Vagina (tissue), 2 donors: Measurements from ENCODE around the gene ZFX. TPM values are rescaled to one million over a fixed set of nuclear protein-coding genes. Genes with fewer than 3 reads are reported as not detected.

Experiments used
- DNase-seq, 2 donors: peaks; one replicate each; pipeline ENCODE4 v3.0.0-alpha.2; 2017; ENCODE audit errors: extremely low spot score in 2 of 2
- H3K27ac ChIP-seq: fragments of 200-600 bp; sonication (generic); one replicate; pipeline ENCODE4 v1.5.1; 2019
- H3K27me3 ChIP-seq: fragments of 200-600 bp; sonication (generic); one replicate; pipeline ENCODE4 v1.5.1; 2019
- H3K36me3 ChIP-seq, 2 donors: fragments of 200-600 bp; sonication (generic); one replicate each; pipeline ENCODE4 v1.5.1; 2017 to 2019
- H3K4me1 ChIP-seq: fragments of 200-600 bp; sonication (generic); one replicate; pipeline ENCODE4 v1.5.1; 2019
- H3K4me3 ChIP-seq, 2 donors: fragments of 200-600 bp; sonication (generic); 1 replicate in 1 of 2; 2 replicates in 1 of 2; pipeline ENCODE4 v1.5.1; 2016 to 2019
- H3K9me3 ChIP-seq: fragments of 200-600 bp; sonication (generic); one replicate; pipeline ENCODE4 v1.5.1; 2019
- POLR2A ChIP-seq, 2 donors: fragments of 450-650 bp; IDR thresholded peaks; one replicate each; pipeline ENCODE4 v1.6.1; 2017; ENCODE audit warnings: antibody characterized with exemption in 2 of 2, mild to moderate bottlenecking in 2 of 2, moderate library complexity in 2 of 2
- POLR2AphosphoS5 ChIP-seq, 2 donors: sonication (generic); formaldehyde crosslinking; IDR thresholded peaks; one replicate each; pipeline ENCODE4 v1.9.0; 2017; ENCODE audit warnings: antibody characterized with exemption in 2 of 2, mild to moderate bottlenecking in 2 of 2, low read depth in 1 of 2; ENCODE audit not compliant: insufficient read depth in 1 of 2
- intact Hi-C: fragments of 100-400 bp; cut with DNase I; formaldehyde crosslinking; loops from one replicate; pipeline ENCODE4 v1.15.1; 2023
- total RNA-seq: library from RNA; depleted of rRNA; stranded (reverse); fragments of >200 nt; gene quantifications from one replicate; pipeline ENCODE4 v1.2.3, GENCODE V29; 2016
- TF ChIP-seq, protein P1 (sequence below), 3 experiments: fragments of 450-650 bp in 2 of 3; fragments of 200-600 bp in 1 of 3; sonication (generic) in 1 of 3; IDR thresholded peaks; one replicate each; pipeline ENCODE4 v1.5.1; 2017 to 2019; ENCODE audit warnings: antibody characterized with exemption in 3 of 3, mild to moderate bottlenecking in 2 of 3, moderate library complexity in 2 of 3

Gene ZFX
- total RNA-seq, 1 donor from 2014 or later, result 62.4 TPM

GRCh38 chrX:24241822-24242648 is 92.5 kb downstream of the ZFX start:
- Histone ChIP-seq H3K27ac (no peak overlapping the region), H3K27me3 (no peaks in the 10 kb centered on the region), H3K4me3 (no peak overlapping the region), H3K4me1 (peaks cover 16% of the 10 kb centered on the region), H3K36me3 (no peaks in the 10 kb centered on the region), H3K9me3 (no peaks in the 10 kb centered on the region)
- DNase-seq, result no peak
- intact Hi-C loops, result no loop called here
- TF ChIP-seq POLR2AphosphoS5 (IDR thresholded peaks at IDR 0.05; ENCODE audit: insufficient read depth in 1 of 2, low read depth in 1 of 2) (no peak), POLR2A (IDR thresholded peaks at IDR 0.05) (no peak)
- TF ChIP-seq, protein P1, sequence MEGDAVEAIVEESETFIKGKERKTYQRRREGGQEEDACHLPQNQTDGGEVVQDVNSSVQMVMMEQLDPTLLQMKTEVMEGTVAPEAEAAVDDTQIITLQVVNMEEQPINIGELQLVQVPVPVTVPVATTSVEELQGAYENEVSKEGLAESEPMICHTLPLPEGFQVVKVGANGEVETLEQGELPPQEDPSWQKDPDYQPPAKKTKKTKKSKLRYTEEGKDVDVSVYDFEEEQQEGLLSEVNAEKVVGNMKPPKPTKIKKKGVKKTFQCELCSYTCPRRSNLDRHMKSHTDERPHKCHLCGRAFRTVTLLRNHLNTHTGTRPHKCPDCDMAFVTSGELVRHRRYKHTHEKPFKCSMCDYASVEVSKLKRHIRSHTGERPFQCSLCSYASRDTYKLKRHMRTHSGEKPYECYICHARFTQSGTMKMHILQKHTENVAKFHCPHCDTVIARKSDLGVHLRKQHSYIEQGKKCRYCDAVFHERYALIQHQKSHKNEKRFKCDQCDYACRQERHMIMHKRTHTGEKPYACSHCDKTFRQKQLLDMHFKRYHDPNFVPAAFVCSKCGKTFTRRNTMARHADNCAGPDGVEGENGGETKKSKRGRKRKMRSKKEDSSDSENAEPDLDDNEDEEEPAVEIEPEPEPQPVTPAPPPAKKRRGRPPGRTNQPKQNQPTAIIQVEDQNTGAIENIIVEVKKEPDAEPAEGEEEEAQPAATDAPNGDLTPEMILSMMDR (IDR thresholded peaks at IDR 0.05), result peak in 1 of 3 experiments; percentile 25

- Histone ChIP-seq H3K4me3 (no peak overlapping the region), H3K27me3 (no peaks in the 10 kb centered on the region), H3K9me3 (no peaks in the 10 kb centered on the region), H3K4me1 (peaks cover 16% of the 10 kb centered on the region), H3K27ac (no peak overlapping the region), H3K36me3 (no peaks in the 10 kb centered on the region)
- TF ChIP-seq, protein P1 (IDR thresholded peaks at IDR 0.05), result no peak
- TF ChIP-seq POLR2AphosphoS5 (IDR thresholded peaks at IDR 0.05; ENCODE audit: insufficient read depth in 1 of 2, low read depth in 1 of 2), result peak in 1 of 2 donors; percentile 9
- intact Hi-C loops, result no loop called here
- DNase-seq, result peak in 1 of 2 donors; percentile 91
Observed at GRCh38 chrX:24242649-24243175, 93.2 kb downstream of the ZFX start.

GRCh38 chrX:24243188-24243587 is 93.7 kb downstream of the ZFX start:
- Histone ChIP-seq H3K27ac (no peak overlapping the region), H3K4me3 (no peak overlapping the region), H3K27me3 (no peaks in the 10 kb centered on the region), H3K36me3 (no peaks in the 10 kb centered on the region), H3K4me1 (peaks cover 16% of the 10 kb centered on the region), H3K9me3 (no peaks in the 10 kb centered on the region)
- TF ChIP-seq POLR2AphosphoS5 (IDR thresholded peaks at IDR 0.05; ENCODE audit: insufficient read depth in 1 of 2, low read depth in 1 of 2), result no peak
- intact Hi-C loops, result no loop called here
- no peak for DNase-seq

- no peaks in the 10 kb centered on the region for H3K27me3 ChIP-seq
- no peak for DNase-seq
- H3K4me1 ChIP-seq, result peaks cover 16% of the 10 kb centered on the region
- H3K36me3 ChIP-seq, result no peaks in the 10 kb centered on the region
- TF ChIP-seq POLR2A (IDR thresholded peaks at IDR 0.05), result no peak
- TF ChIP-seq POLR2AphosphoS5 (IDR thresholded peaks at IDR 0.05; ENCODE audit: insufficient read depth in 1 of 2, low read depth in 1 of 2), result no peak
- TF ChIP-seq, protein P1 (IDR thresholded peaks at IDR 0.05), result no peak
- H3K4me3 ChIP-seq, result no peak overlapping the region
- no peak overlapping the region for H3K27ac ChIP-seq
- no peaks in the 10 kb centered on the region for H3K9me3 ChIP-seq
- intact Hi-C loops, result no loop called here
Observed at GRCh38 chrX:24243692-24244091, 94.2 kb downstream of the ZFX start.

DNA sequence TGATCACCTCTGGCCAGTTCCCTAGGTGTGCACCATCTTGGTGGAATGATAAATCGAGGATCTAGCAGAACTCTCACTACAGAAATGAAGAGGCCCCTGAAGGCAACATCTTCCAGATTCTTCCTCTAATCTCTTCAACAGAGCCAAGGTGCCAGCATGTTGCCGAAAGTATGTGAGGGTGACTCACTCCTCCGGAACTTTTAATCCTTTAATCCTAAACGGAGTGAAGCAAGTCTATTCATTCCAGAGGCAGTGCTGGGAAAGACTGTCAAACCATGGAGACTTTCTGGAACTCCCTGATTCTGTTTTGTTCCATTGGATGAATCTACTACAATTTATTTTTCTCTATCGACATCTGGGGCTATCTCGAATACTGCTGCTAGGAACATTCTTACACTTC is 95.7 kb downstream of the ZFX start:
- no peaks in the 10 kb centered on the region for H3K9me3 ChIP-seq
- peaks cover 16% of the 10 kb centered on the region for H3K4me1 ChIP-seq
- no peaks in the 10 kb centered on the region for H3K27me3 ChIP-seq
- TF ChIP-seq POLR2AphosphoS5 (IDR thresholded peaks at IDR 0.05; ENCODE audit: insufficient read depth in 1 of 2, low read depth in 1 of 2), result peak in 1 of 2 donors; percentile 14
- no peak for TF ChIP-seq POLR2A (IDR thresholded peaks at IDR 0.05)
- TF ChIP-seq, protein P1 (IDR thresholded peaks at IDR 0.05), result no peak
- DNase-seq, result no peak
- no peak overlapping the region for H3K27ac ChIP-seq
- H3K4me3 ChIP-seq, result no peak overlapping the region
- intact Hi-C loops, result no loop called here
- H3K36me3 ChIP-seq, result no peaks in the 10 kb centered on the region
